Keratinocyte (primary cell): ENCODE measurements around the gene ERBB3. TPM values are rescaled to one million over a fixed set of nuclear protein-coding genes. Genes with fewer than 3 reads are reported as not detected.
A peak's percentile ranks its signal among the peaks of the same experiment; 100 is the strongest.

ENCODE experiments used
- DNase-seq: peaks from one replicate; pipeline ENCODE4 v3.0.0-alpha.2; 2011; ENCODE audit warnings: low read depth, missing footprints, low spot score
- FAIRE-seq: peaks from 2 replicates; lab custom pipeline; 2011; peaks lifted over from hg19 to GRCh38; lab: Jason Lieb, UNC
- H2AFZ ChIP-seq: 2 replicates; pipeline ENCODE4 v1.6.0; 2012; ENCODE audit warnings: low read length, control low read depth, inconsistent platforms; ENCODE audit not compliant: control insufficient read depth
- H3K27ac ChIP-seq: 2 replicates; pipeline ENCODE4 v1.5.1; 2011; ENCODE audit warnings: low read length; ENCODE audit not compliant: control insufficient read depth, insufficient read depth
- H3K27me3 ChIP-seq: 3 replicates; pipeline ENCODE4 v1.6.0; 2011; ENCODE audit warnings: low read length; ENCODE audit not compliant: control insufficient read depth, insufficient read depth; ENCODE audit errors: extremely low read depth
- H3K36me3 ChIP-seq, 2 experiments: 2 replicates in 1 of 2; 3 replicates in 1 of 2; pipeline ENCODE4 v1.5.1; 2011; ENCODE audit warnings: low read length in 2 of 2, mild to moderate bottlenecking in 1 of 2; ENCODE audit not compliant: control insufficient read depth in 2 of 2, insufficient read depth in 2 of 2; ENCODE audit errors: extremely low read depth in 1 of 2
- H3K4me1 ChIP-seq: 3 replicates; pipeline ENCODE4 v1.5.1; 2011; ENCODE audit warnings: low read length; ENCODE audit not compliant: control insufficient read depth, insufficient read depth; ENCODE audit errors: extremely low read depth
- H3K4me2 ChIP-seq: 3 replicates; pipeline ENCODE4 v1.6.0; 2011; ENCODE audit warnings: low read depth, low read length; ENCODE audit not compliant: control insufficient read depth, insufficient read depth; ENCODE audit errors: extremely low read depth
- H3K4me3 ChIP-seq, 3 experiments: fragments of 200-600 bp in 1 of 3; sonication (generic) in 1 of 3; 2 replicates in 2 of 3; 3 replicates in 1 of 3; pipeline ENCODE4 v1.5.1; 2011 to 2016; ENCODE audit warnings: low read length in 3 of 3, mild to moderate bottlenecking in 3 of 3, control low read depth in 2 of 3, inconsistent platforms in 1 of 3, low read depth in 1 of 3, mixed read lengths in 1 of 3, mixed run types in 1 of 3, moderate library complexity in 1 of 3; ENCODE audit not compliant: control insufficient read depth in 2 of 3, insufficient read depth in 2 of 3; ENCODE audit errors: extremely low read depth in 1 of 3
- H3K79me2 ChIP-seq: 2 replicates; pipeline ENCODE4 v1.6.0; 2012; ENCODE audit warnings: low read length; ENCODE audit not compliant: control insufficient read depth, insufficient read depth
- H3K9ac ChIP-seq: 3 replicates; pipeline ENCODE4 v1.6.0; 2011; ENCODE audit warnings: low read length; ENCODE audit not compliant: control insufficient read depth, insufficient read depth; ENCODE audit errors: extremely low read depth
- H3K9me1 ChIP-seq: 3 replicates; pipeline ENCODE4 v1.6.0; 2011; ENCODE audit warnings: low read length; ENCODE audit not compliant: control insufficient read depth, insufficient read depth; ENCODE audit errors: extremely low read depth
- H3K9me3 ChIP-seq: 2 replicates; pipeline ENCODE4 v1.5.1; 2012; ENCODE audit warnings: low read depth, low read length; ENCODE audit not compliant: control insufficient read depth
- H4K20me1 ChIP-seq: 3 replicates; pipeline ENCODE4 v1.6.0; 2011; ENCODE audit warnings: low read length; ENCODE audit not compliant: control insufficient read depth, insufficient read depth; ENCODE audit errors: extremely low read depth
- CTCF ChIP-seq, 3 experiments: IDR thresholded peaks in 1 of 3; conservative IDR thresholded peaks in 1 of 3; optimal IDR thresholded peaks in 1 of 3; 2 replicates in 2 of 3; 3 replicates in 1 of 3; pipeline versions ENCODE3 to v1.5.1; 2011; ENCODE audit warnings: low read length in 3 of 3, mild to moderate bottlenecking in 3 of 3, moderate library complexity in 2 of 3, control low read depth in 1 of 3, inconsistent platforms in 1 of 3; ENCODE audit not compliant: insufficient read depth in 2 of 3; ENCODE audit errors: extremely low read depth in 1 of 3
- EZH2 ChIP-seq: IDR thresholded peaks from one replicate; pipeline ENCODE4 v1.6.1; 2012; ENCODE audit warnings: inconsistent platforms, mild to moderate bottlenecking, low read length, moderate library complexity
- dilution Hi-C: fragments of 300-500 bp; cut with MboI; formaldehyde crosslinking; loops from one replicate; pipeline ENCODE4 v1.7.0; 2020; ENCODE audit warnings: low sequenced_read_pairs; ENCODE audit not compliant: extremely low pct_ligation_motif_present
- polyA plus RNA-seq, 5 experiments: library from polyadenylated mRNA; depleted of rRNA in 3 of 5; stranded (reverse) in 3 of 5; stranded (forward) in 1 of 5; unstranded in 1 of 5; fragments of >200 nt; gene quantifications; 1 replicate in 1 of 5; 2 replicates in 3 of 5; 3 replicates in 1 of 5; pipeline versions ENCODE4 v1.2.1 to v1.2.3, GENCODE V29; 2011 to 2012; ENCODE audit warnings: missing spikeins in 2 of 5, low read depth in 1 of 5, low replicate concordance in 1 of 5

Gene ERBB3
- polyA plus RNA-seq, 1 donor (not counting 4 experiments of a cell fraction or from before 2014, with no cell fraction given): 16.4 TPM

- FAIRE-seq (no peak), DNase-seq (no peak)
- Histone ChIP-seq H3K4me1 (peaks cover 21% of the 10 kb centered on the region), H3K4me2 (peak overlapping the region; percentile 87), H3K4me3 (peak overlapping the region; percentile 79 to 95 (median 93)), H3K27ac (no peak overlapping the region), H2AFZ (peak overlapping the region; percentile 63), H3K9ac (peak overlapping the region; percentile 95), H3K9me1 (no peaks in the 10 kb centered on the region), H3K9me3 (no peaks in the 10 kb centered on the region), H4K20me1 (peaks cover 6% of the 10 kb centered on the region), H3K36me3 (peaks cover 17 to 21% of the 10 kb centered on the region in 2 experiments), H3K27me3 (no peaks in the 10 kb centered on the region), H3K79me2 (peaks cover 36% of the 10 kb centered on the region)
- no peak for TF ChIP-seq EZH2
- TF ChIP-seq CTCF (optimal IDR thresholded peaks at IDR 0.05 in 1 of 3, IDR thresholded peaks at IDR 0.05 in 1 of 3, conservative IDR thresholded peaks at IDR 0.05 in 1 of 3; ENCODE audit: extremely low read depth in 1 of 3, insufficient read depth in 2 of 3, low read length in 3 of 3): no peak
- dilution Hi-C loops: no loop called here
Measured at GRCh38 chr12:56103066-56103711, 23.2 kb downstream of the ERBB3 start.

DNA sequence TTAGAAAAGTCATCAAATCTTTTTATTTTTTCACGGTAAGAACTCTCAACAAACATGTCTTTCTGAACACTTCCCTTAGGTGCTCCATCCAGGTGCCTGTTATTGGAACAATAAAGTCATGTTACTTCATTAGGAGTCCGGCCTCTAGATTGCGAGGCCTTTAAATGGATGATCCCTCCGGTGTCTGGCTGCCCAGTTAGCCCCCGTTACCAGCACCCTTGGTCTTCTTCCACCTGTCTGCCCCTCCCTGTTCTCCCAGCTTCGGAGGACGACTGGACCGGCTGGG lies 23.8 kb downstream of the ERBB3 start:
- H3K36me3 ChIP-seq: peaks cover 17 to 24% of the 10 kb centered on the region in 2 experiments
- dilution Hi-C loops: no loop called here
- peak overlapping the region; percentile 95 for H3K9ac ChIP-seq
- no peak for DNase-seq
- H2AFZ ChIP-seq: peak overlapping the region; percentile 63
- no peaks in the 10 kb centered on the region for H3K27me3 ChIP-seq
- peaks cover 37% of the 10 kb centered on the region for H3K79me2 ChIP-seq
- peaks cover 6% of the 10 kb centered on the region for H4K20me1 ChIP-seq
- H3K4me3 ChIP-seq: peak overlapping the region; percentile 79 to 95 (median 93)
- TF ChIP-seq EZH2 (no peak), CTCF (optimal IDR thresholded peaks at IDR 0.05 in 1 of 3, IDR thresholded peaks at IDR 0.05 in 1 of 3, conservative IDR thresholded peaks at IDR 0.05 in 1 of 3; ENCODE audit: extremely low read depth in 1 of 3, insufficient read depth in 2 of 3, low read length in 3 of 3) (no peak)
- H3K4me2 ChIP-seq: peak overlapping the region; percentile 87
- H3K27ac ChIP-seq: peak overlapping the region; percentile 76
- peaks cover 21% of the 10 kb centered on the region for H3K4me1 ChIP-seq
- H3K9me1 ChIP-seq: no peaks in the 10 kb centered on the region
- no peaks in the 10 kb centered on the region for H3K9me3 ChIP-seq
- no peak for FAIRE-seq
